H9 (cell line): ENCODE data around the gene RNF213. TPM values are rescaled to one million over a fixed set of nuclear protein-coding genes. Genes with fewer than 3 reads are reported as not detected.

Experiments used
- DNase-seq: peaks from one replicate; pipeline ENCODE4 v3.0.0-alpha.2; 2017
- H2AFZ ChIP-seq: one replicate; pipeline ENCODE4 v1.6.1; 2013; ENCODE audit warnings: mild to moderate bottlenecking, low read length, control low read depth, moderate library complexity
- H2AK5ac ChIP-seq: 2 replicates; pipeline ENCODE4 v1.6.1; 2013; ENCODE audit warnings: low read length, control low read depth, mixed read lengths; ENCODE audit not compliant: insufficient read length
- H2BK120ac ChIP-seq: one replicate; pipeline ENCODE4 v1.6.1; 2013; ENCODE audit warnings: low read depth, mild to moderate bottlenecking, low read length, control low read depth, inconsistent platforms; ENCODE audit not compliant: poor library complexity, severe bottlenecking
- H2BK12ac ChIP-seq: 2 replicates; pipeline ENCODE4 v1.6.1; 2013; ENCODE audit warnings: low read length, control low read depth, mixed read lengths, low read depth; ENCODE audit not compliant: insufficient read length
- H2BK15ac ChIP-seq: 2 replicates; pipeline ENCODE4 v1.6.1; 2013; ENCODE audit warnings: low read depth, low read length, control low read depth
- H2BK20ac ChIP-seq: one replicate; pipeline ENCODE4 v1.6.1; 2013; ENCODE audit warnings: low read depth, mild to moderate bottlenecking, low read length, control low read depth, inconsistent platforms; ENCODE audit not compliant: poor library complexity, severe bottlenecking
- H2BK5ac ChIP-seq: 2 replicates; pipeline ENCODE4 v1.6.1; 2013; ENCODE audit warnings: low read length, control low read depth, mixed read lengths; ENCODE audit not compliant: insufficient read length
- H3K14ac ChIP-seq: 2 replicates; pipeline ENCODE4 v1.6.1; 2013; ENCODE audit warnings: low read length, control low read depth; ENCODE audit not compliant: insufficient read depth
- H3K18ac ChIP-seq: 2 replicates; pipeline ENCODE4 v1.6.1; 2013; ENCODE audit warnings: low read depth, mild to moderate bottlenecking, mixed read lengths, low read length, control low read depth; ENCODE audit not compliant: insufficient read length
- H3K23ac ChIP-seq: 2 replicates; pipeline ENCODE4 v1.6.1; 2013; ENCODE audit warnings: low read length, control low read depth, mixed read lengths, low read depth; ENCODE audit not compliant: insufficient read length
- H3K23me2 ChIP-seq: 2 replicates; pipeline ENCODE4 v1.6.1; 2013; ENCODE audit warnings: low read depth, mild to moderate bottlenecking, mixed read lengths, low read length, control low read depth; ENCODE audit not compliant: insufficient read length, poor library complexity, severe bottlenecking
- H3K27ac ChIP-seq: 2 replicates; pipeline ENCODE4 v1.5.1; 2013; ENCODE audit warnings: low read length, control low read depth, mixed read lengths, low read depth; ENCODE audit not compliant: insufficient read length
- H3K27me3 ChIP-seq: 2 replicates; pipeline ENCODE4 v1.6.1; 2013; ENCODE audit warnings: low read length, control low read depth, inconsistent platforms; ENCODE audit not compliant: insufficient read depth
- H3K4ac ChIP-seq: 2 replicates; pipeline ENCODE4 v1.6.1; 2013; ENCODE audit warnings: low read depth, mild to moderate bottlenecking, control low read depth, inconsistent platforms, low read length, moderate library complexity
- H3K4me1 ChIP-seq: 2 replicates; pipeline ENCODE4 v1.6.1; 2013; ENCODE audit warnings: low read length, control low read depth, inconsistent platforms; ENCODE audit not compliant: insufficient read depth
- H3K4me2 ChIP-seq: 2 replicates; pipeline ENCODE4 v1.6.1; 2013; ENCODE audit warnings: low read length, control low read depth, mixed read lengths; ENCODE audit not compliant: insufficient read length, insufficient read depth
- H3K56ac ChIP-seq: 2 replicates; pipeline ENCODE4 v1.6.1; 2013; ENCODE audit warnings: low read depth, mild to moderate bottlenecking, mixed read lengths, low read length, control low read depth; ENCODE audit not compliant: insufficient read length
- H3K79me1 ChIP-seq: 2 replicates; pipeline ENCODE4 v1.6.1; 2013; ENCODE audit warnings: low read depth, mild to moderate bottlenecking, moderate library complexity, low read length, control low read depth, inconsistent platforms; ENCODE audit not compliant: insufficient read depth, poor library complexity, severe bottlenecking
- H3K79me2 ChIP-seq: 2 replicates; pipeline ENCODE4 v1.6.1; 2013; ENCODE audit warnings: low read length, control low read depth, inconsistent platforms; ENCODE audit not compliant: insufficient read depth
- H3K9ac ChIP-seq: 2 replicates; pipeline ENCODE4 v1.6.1; 2013; ENCODE audit warnings: low read length, control low read depth, mixed read lengths; ENCODE audit not compliant: insufficient read length; ENCODE audit errors: extremely low read depth
- H3K9me3 ChIP-seq: one replicate; pipeline ENCODE4 v1.6.1; 2013; ENCODE audit warnings: low read depth, low read length, inconsistent platforms; ENCODE audit not compliant: control insufficient read depth
- H3T11ph ChIP-seq: one replicate; pipeline ENCODE4 v1.6.1; 2013; ENCODE audit warnings: mild to moderate bottlenecking, low read length, control low read depth, inconsistent platforms
- H4K20me1 ChIP-seq: one replicate; pipeline ENCODE4 v1.6.1; 2013; ENCODE audit not compliant: control insufficient read depth, insufficient read length, insufficient read depth
- H4K5ac ChIP-seq: 2 replicates; pipeline ENCODE4 v1.6.1; 2013; ENCODE audit warnings: low read depth, mild to moderate bottlenecking, mixed read lengths, low read length, control low read depth; ENCODE audit not compliant: insufficient read length
- H4K8ac ChIP-seq: replicated peaks from 2 replicates; pipeline ENCODE4 v1.6.1; 2013; ENCODE audit warnings: low read length, control low read depth, mixed read lengths, low read depth; ENCODE audit not compliant: insufficient read length
- H4K91ac ChIP-seq: 2 replicates; pipeline ENCODE4 v1.6.1; 2013; ENCODE audit warnings: low read depth, mild to moderate bottlenecking, moderate library complexity, mixed read lengths, low read length, control low read depth; ENCODE audit not compliant: insufficient read length
- H3K27ac Mint-ChIP-seq, 3 experiments: 2 replicates in 2 of 3; 3 replicates in 1 of 3; pipeline ENCODE4 v1.8.0; 2020 to 2021; ENCODE audit warnings: mixed read lengths in 3 of 3, mild to moderate bottlenecking in 1 of 3, moderate library complexity in 1 of 3
- H3K27me3 Mint-ChIP-seq: 2 replicates; pipeline ENCODE4 v1.8.0; 2021; ENCODE audit warnings: low read depth, mild to moderate bottlenecking, moderate library complexity, mixed read lengths
- H3K36me3 Mint-ChIP-seq, 3 experiments: 2 replicates in 2 of 3; 3 replicates in 1 of 3; pipeline ENCODE4 v1.8.0; 2020 to 2021; ENCODE audit warnings: low read depth in 3 of 3, mixed read lengths in 3 of 3; ENCODE audit not compliant: insufficient read depth in 1 of 3
- H3K4me1 Mint-ChIP-seq, 2 experiments: 2 replicates each; pipeline ENCODE4 v1.8.0; 2020; ENCODE audit warnings: mixed read lengths in 2 of 2
- H3K4me3 Mint-ChIP-seq, 2 experiments: 2 replicates in 1 of 2; 3 replicates in 1 of 2; pipeline ENCODE4 v1.8.0; 2020 to 2021; ENCODE audit warnings: mild to moderate bottlenecking in 2 of 2, mixed read lengths in 2 of 2, moderate library complexity in 1 of 2
- H3K9me3 Mint-ChIP-seq, 2 experiments: 2 replicates in 1 of 2; 3 replicates in 1 of 2; pipeline ENCODE4 v1.8.0; 2020; ENCODE audit warnings: mild to moderate bottlenecking in 2 of 2, mixed read lengths in 2 of 2, moderate library complexity in 1 of 2
- WGBS: extraction: QIAGEN DNeasy Blood & Tissue Kit; methylation state at CpG from one replicate; pipeline ENCODE4 v1.1.7; 2013; ENCODE audit warnings: missing lambda C conversion rate, low lambda C conversion rate, mixed read lengths; ENCODE audit not compliant: insufficient read length; ENCODE audit errors: extremely low coverage; 5-methylcytosine and 5-hydroxymethylcytosine counted together
- total RNA-seq: library from RNA; stranded (reverse); gene quantifications from 2 replicates; pipeline ENCODE4 v1.2.1, GENCODE V29; 2021
- TF ChIP-seq, protein P1 (sequence below): fragments of 200-600 bp; sonication (generic); conservative IDR thresholded peaks from 3 replicates; pipeline ENCODE4 v1.8.0; 2021; ENCODE audit warnings: antibody characterized with exemption, mild to moderate bottlenecking

RNF213 gene
- total RNA-seq, 1 experiment from 2014 or later = 34.3 TPM

DNA sequence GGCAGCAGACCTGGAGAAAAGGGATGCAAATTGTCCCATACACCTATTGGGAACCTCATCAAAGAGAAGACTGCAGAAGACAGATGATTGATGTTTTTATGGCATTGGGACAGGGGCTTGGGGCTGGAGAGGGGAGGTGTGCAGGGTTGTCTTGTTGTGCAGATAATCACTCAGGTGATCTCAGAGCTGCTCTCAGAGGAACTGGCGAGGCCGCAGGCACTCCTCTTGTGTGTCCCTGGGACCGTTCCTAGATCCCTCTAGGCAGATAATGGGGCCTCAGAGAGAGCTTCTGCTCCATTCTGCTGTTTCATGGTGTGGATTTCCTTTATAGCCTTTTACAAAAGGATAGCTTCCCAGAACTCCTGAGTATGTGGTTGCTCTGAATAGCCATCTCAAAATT, 1.6 kb downstream of the RNF213 start:
- Histone ChIP-seq H3K56ac (no peak overlapping the region), H3K9me3 (no peaks in the 10 kb centered on the region), H2AFZ (no peak overlapping the region), H3K18ac (no peak overlapping the region), H3K4me1 (peaks cover 10% of the 10 kb centered on the region; the same call in 1 of the 2 replicates), H4K8ac (no peak overlapping the region), H2BK20ac (no peak overlapping the region), H2BK5ac (no peak overlapping the region), H3K79me2 (no peaks in the 10 kb centered on the region), H3K9ac (no peak overlapping the region), H4K91ac (no peak overlapping the region), H3K27ac (peak overlapping the region; percentile 77), H3K27me3 (no peaks in the 10 kb centered on the region), H2AK5ac (no peak overlapping the region), H3K79me1 (no peaks in the 10 kb centered on the region), H3K23ac (no peak overlapping the region), H2BK15ac (no peak overlapping the region), H2BK120ac (no peak overlapping the region), H4K20me1 (no peaks in the 10 kb centered on the region), H3T11ph (no peak overlapping the region), H3K23me2 (no peaks in the 10 kb centered on the region), H2BK12ac (no peak overlapping the region), H3K4me2 (no peak overlapping the region), H3K14ac (no peak overlapping the region), H4K5ac (no peak overlapping the region), H3K4ac (no peak overlapping the region)
- peak overlapping the region; percentile 83 to 87 (median 83) for H3K27ac Mint-ChIP-seq
- H3K4me3 Mint-ChIP-seq = peak overlapping the region; percentile 67 to 88
- H3K36me3 Mint-ChIP-seq = peaks cover 13 to 19% (median 14%) of the 10 kb centered on the region in 3 experiments
- peaks cover 37 to 44% of the 10 kb centered on the region in 2 experiments for H3K4me1 Mint-ChIP-seq
- TF ChIP-seq, protein P1, sequence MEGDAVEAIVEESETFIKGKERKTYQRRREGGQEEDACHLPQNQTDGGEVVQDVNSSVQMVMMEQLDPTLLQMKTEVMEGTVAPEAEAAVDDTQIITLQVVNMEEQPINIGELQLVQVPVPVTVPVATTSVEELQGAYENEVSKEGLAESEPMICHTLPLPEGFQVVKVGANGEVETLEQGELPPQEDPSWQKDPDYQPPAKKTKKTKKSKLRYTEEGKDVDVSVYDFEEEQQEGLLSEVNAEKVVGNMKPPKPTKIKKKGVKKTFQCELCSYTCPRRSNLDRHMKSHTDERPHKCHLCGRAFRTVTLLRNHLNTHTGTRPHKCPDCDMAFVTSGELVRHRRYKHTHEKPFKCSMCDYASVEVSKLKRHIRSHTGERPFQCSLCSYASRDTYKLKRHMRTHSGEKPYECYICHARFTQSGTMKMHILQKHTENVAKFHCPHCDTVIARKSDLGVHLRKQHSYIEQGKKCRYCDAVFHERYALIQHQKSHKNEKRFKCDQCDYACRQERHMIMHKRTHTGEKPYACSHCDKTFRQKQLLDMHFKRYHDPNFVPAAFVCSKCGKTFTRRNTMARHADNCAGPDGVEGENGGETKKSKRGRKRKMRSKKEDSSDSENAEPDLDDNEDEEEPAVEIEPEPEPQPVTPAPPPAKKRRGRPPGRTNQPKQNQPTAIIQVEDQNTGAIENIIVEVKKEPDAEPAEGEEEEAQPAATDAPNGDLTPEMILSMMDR = no peak
- H3K9me3 Mint-ChIP-seq = no peaks in the 10 kb centered on the region; a peak in 1 of 5 replicates
- DNase-seq = no peak
- H3K27me3 Mint-ChIP-seq = no peaks in the 10 kb centered on the region
- WGBS = no CpG with 5 or more reads among the region's 3 CpGs
